Measurements from ENCODE around the gene CCS. TPM values are rescaled to one million over a fixed set of nuclear protein-coding genes. Genes with fewer than 3 reads are reported as not detected.
A peak's percentile ranks its signal among the peaks of the same experiment; 100 is the strongest.
"Not testable (repeated sequence)": the region's sequence is repeated elsewhere in the genome, so short reads cannot be mapped to it uniquely, and the experiment has no call there.

Gene CCS, protein sequence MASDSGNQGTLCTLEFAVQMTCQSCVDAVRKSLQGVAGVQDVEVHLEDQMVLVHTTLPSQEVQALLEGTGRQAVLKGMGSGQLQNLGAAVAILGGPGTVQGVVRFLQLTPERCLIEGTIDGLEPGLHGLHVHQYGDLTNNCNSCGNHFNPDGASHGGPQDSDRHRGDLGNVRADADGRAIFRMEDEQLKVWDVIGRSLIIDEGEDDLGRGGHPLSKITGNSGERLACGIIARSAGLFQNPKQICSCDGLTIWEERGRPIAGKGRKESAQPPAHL
- 10 to 100 TPM; 57.2 to 59.1 TPM for total RNA-seq
- polyA plus RNA-seq = 10 to 100 TPM; 39.2 to 53.4 (median 46.6) TPM
- total RNA-seq = 27.5 to 54.9 (median 33.6) reads per million in 6 experiments

- DNase-seq = peak; percentile 94 to 100 (median 98)
- Mint-ChIP-seq H3K9me3 (no peaks in the 10 kb centered on the region), H3K4me3 (peak within 1 kb of the TSS; percentile 88 to 100 (median 100)), H3K4me1 (peaks cover 19 to 46% (median 37%) of the 10 kb centered on the region in 4 donors), H3K27ac (peak within 1 kb of the TSS; percentile 94 to 100 (median 100)), H3K36me3 (no peaks in the 10 kb centered on the region), H3K27me3 (no peaks in the 10 kb centered on the region)
- ATAC-seq = peak; percentile 94 to 96
- POLR2A ChIA-PET = interaction anchor here (0.8 to 8.2 kb wide), 5 partner anchors 25 to 85 kb away, joined by 3 to 72 read pairs (median 18); partner anchors contain the start of genes RBM14, RBM4, RBM4B and ZDHHC24
Measured at GRCh38 chr11:66592457-66593302, at the start of gene CCS, which contains the start of gene CCDC87. Gene CCS (plus strand): TSS chr11:66593185. CDS start chr11:66593262, 77 bp downstream. Gene CCDC87 (minus strand): TSS chr11:66593063. CDS start chr11:66593015, 48 bp downstream.

GRCh38 chr11:66543263-66544107 is 49.5 kb upstream of the CCS start:
- Mint-ChIP-seq H3K9me3 (no peaks in the 10 kb centered on the region), H3K36me3 (peaks cover 0 to 38% (median 3%) of the 10 kb centered on the region in 3 donors), H3K27me3 (no peaks in the 10 kb centered on the region), H3K4me3 (peak overlapping the region; percentile 57 to 88 (median 78)), H3K27ac (peak overlapping the region; percentile 88 to 97 (median 92)), H3K4me1 (peaks cover 31 to 47% (median 43%) of the 10 kb centered on the region in 4 donors)
- DNase-seq (peak; percentile 52 to 89 (median 67)), ATAC-seq (peak; percentile 74 to 84)
- POLR2A ChIA-PET = interaction anchor here (0.6 to 3.7 kb wide), 7 partner anchors 25 to 135 kb away, joined by 3 to 41 read pairs (median 9); partner anchors contain the start of genes BBS1, CTSF, RBM14 and RBM4

- not testable (repeated sequence) for H3K27me3 Mint-ChIP-seq, H3K9me3 Mint-ChIP-seq, ATAC-seq, DNase-seq
- peak overlapping the region; percentile 71 to 96 (median 92) for H3K27ac Mint-ChIP-seq
- H3K4me1 Mint-ChIP-seq = peaks cover 36 to 47% (median 43%) of the 10 kb centered on the region in 4 donors
- peaks cover 0 to 31% (median 0%) of the 10 kb centered on the region in 3 donors for H3K36me3 Mint-ChIP-seq
- peak overlapping the region; percentile 84 to 95 (median 87) for H3K4me3 Mint-ChIP-seq
- POLR2A ChIA-PET = interaction anchor here (1.0 to 3.7 kb wide), 11 partner anchors 10 to 133 kb away, joined by 3 to 41 read pairs (median 7); partner anchors contain the start of genes CCDC87, CTSF, PELI3 and RBM14
Measured at GRCh38 chr11:66544952-66545351, 48.0 kb upstream of the CCS start.

DNA sequence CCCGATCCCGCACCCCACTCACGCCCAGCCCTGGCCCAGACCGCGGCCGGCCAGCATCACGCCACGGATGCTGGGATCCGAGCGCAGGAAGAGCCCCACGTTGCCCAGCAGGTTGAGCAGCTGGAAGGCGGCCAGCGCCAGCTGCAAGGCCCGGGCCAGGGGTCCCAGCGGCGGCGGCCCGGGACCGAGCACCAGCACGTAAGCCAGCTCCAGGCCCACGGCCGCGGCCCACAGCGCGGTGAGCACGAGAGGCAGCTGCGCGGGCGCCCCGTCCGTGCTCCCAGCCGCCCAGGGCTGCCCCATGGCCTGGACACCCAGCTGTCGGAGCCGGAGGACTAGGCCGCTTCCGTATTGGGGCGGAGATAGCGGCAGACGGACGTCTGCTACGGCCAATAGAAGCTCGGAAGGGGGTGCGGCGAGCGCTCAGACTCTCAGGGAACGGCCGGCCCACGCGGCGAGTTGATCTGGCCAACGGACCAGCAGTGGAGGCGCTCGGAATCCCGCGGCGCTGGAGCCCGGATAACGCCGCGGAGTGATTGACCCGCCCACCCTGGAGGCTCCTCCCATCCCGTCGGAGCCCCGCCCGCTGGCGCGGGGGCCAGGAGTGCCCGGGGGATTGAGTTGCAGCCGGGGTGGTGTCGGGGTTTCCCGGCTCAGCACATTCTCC is 47.2 kb upstream of the CCS start, which contains the start of gene ZDHHC24:
ZDHHC24 (minus strand) TSS at position 348 of the 667 bp plus-strand sequence; CDS start at position 303, 45 bp downstream.
- peak within 1 kb of the TSS; percentile 71 to 96 (median 92) for H3K27ac Mint-ChIP-seq
- peaks cover 36 to 47% (median 41%) of the 10 kb centered on the region in 4 donors for H3K4me1 Mint-ChIP-seq
- peak; percentile 77 to 78 for ATAC-seq
- H3K9me3 Mint-ChIP-seq = no peaks in the 10 kb centered on the region
- no peaks in the 10 kb centered on the region for H3K27me3 Mint-ChIP-seq
- peak within 1 kb of the TSS; percentile 85 to 95 (median 88) for H3K4me3 Mint-ChIP-seq
- peaks cover 0 to 24% (median 0%) of the 10 kb centered on the region in 3 donors for H3K36me3 Mint-ChIP-seq
- POLR2A ChIA-PET = interaction anchor here (1.0 to 3.7 kb wide), 18 partner anchors 9 to 132 kb away, joined by 3 to 41 read pairs (median 6); partner anchors contain the start of genes BBS1, CCDC87, CTSF and DPP3
- DNase-seq = peak; percentile 64 to 84 (median 77)

GRCh38 chr11:66546368-66546965 is 46.5 kb upstream of the CCS start, which contains the start of gene ACTN3:
Gene ACTN3 (plus strand): TSS chr11:66546903. CDS start chr11:66546938, 35 bp downstream.
- peak within 1 kb of the TSS; percentile 81 to 91 (median 86) for H3K4me3 Mint-ChIP-seq
- H3K36me3 Mint-ChIP-seq = peaks cover 0 to 18% (median 0%) of the 10 kb centered on the region in 3 donors
- H3K4me1 Mint-ChIP-seq = peaks cover 36 to 43% (median 37%) of the 10 kb centered on the region in 4 donors
- peak within 1 kb of the TSS in 8 of 10 donors; percentile 84 to 96 (median 90) for H3K27ac Mint-ChIP-seq
- DNase-seq (no peak), ATAC-seq (no peak)
- no peaks in the 10 kb centered on the region for H3K9me3 Mint-ChIP-seq
- H3K27me3 Mint-ChIP-seq = no peaks in the 10 kb centered on the region
- POLR2A ChIA-PET = interaction anchor here (1.0 to 3.7 kb wide), 16 partner anchors 11 to 132 kb away, joined by 3 to 41 read pairs (median 6); partner anchors contain the start of genes BBS1, CCDC87, CTSF and DPP3

DNA sequence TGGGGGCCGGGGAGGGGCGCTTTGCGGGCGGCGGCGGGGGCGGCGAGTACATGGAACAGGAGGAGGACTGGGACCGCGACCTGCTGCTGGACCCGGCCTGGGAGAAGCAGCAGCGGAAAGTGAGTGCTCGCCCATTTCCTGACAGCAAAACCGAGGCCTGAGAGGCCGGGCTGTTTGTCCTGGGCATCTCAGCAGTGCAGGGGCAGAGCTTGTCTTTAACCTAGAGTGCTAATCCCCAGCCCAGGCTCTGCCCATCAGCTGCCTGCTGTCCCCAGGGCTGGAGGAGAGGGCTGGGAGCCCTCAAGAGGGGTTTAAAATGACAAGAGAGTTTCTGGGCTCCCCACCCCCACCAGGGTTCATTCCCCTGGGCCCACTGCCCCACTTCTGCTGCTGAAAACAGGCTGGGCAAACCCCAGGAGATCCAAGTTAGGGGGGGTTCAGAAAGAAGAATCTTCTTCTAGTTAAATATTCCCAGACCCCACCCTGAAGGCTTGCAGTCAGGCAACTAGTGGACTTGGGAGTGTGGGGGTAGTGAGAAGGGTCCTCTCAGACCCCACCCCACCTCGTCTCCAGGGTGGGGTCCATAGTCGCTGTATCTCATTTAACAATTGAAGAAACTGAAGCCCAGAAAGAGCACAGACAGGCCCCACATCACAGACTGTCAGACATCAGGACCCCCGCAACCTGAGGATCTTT is 45.9 kb upstream of the CCS start:
- POLR2A ChIA-PET = interaction anchor here (1.2 to 3.7 kb wide), 11 partner anchors 12 to 131 kb away, joined by 4 to 41 read pairs (median 10); partner anchors contain the start of genes BBS1, CTSF, DPP3 and RBM14
- Mint-ChIP-seq H3K4me3 (peak overlapping the region; percentile 81 to 91 (median 86)), H3K27ac (peak overlapping the region in 5 of 10 donors; percentile 20 to 96 (median 88)), H3K4me1 (peaks cover 30 to 36% (median 31%) of the 10 kb centered on the region in 4 donors), H3K9me3 (no peaks in the 10 kb centered on the region), H3K27me3 (no peaks in the 10 kb centered on the region), H3K36me3 (peaks cover 0 to 12% (median 0%) of the 10 kb centered on the region in 3 donors)
- no peak for DNase-seq
- no peak for ATAC-seq

GRCh38 chr11:66547662-66548009 is 45.3 kb upstream of the CCS start:
- peak overlapping the region in 4 of 10 donors; percentile 22 to 88 (median 36) for H3K4me3 Mint-ChIP-seq
- peaks cover 0 to 6% (median 0%) of the 10 kb centered on the region in 3 donors for H3K36me3 Mint-ChIP-seq
- H3K9me3 Mint-ChIP-seq = no peaks in the 10 kb centered on the region
- peak overlapping the region in 1 of 10 donors; percentile 15 for H3K27ac Mint-ChIP-seq
- ATAC-seq (no peak), DNase-seq (no peak)
- peaks cover 24 to 31% (median 28%) of the 10 kb centered on the region in 4 donors for H3K4me1 Mint-ChIP-seq
- no peaks in the 10 kb centered on the region for H3K27me3 Mint-ChIP-seq
- POLR2A ChIA-PET = interaction anchor here (2.9 kb wide), 1 partner anchor 16 kb away, joined by 10 read pairs; no protein-coding TSS in a partner anchor

- H3K27ac Mint-ChIP-seq = peak overlapping the region in 1 of 10 donors; percentile 15
- peaks cover 21 to 28% (median 24%) of the 10 kb centered on the region in 4 donors for H3K4me1 Mint-ChIP-seq
- H3K36me3 Mint-ChIP-seq = peaks cover 0 to 3% (median 0%) of the 10 kb centered on the region in 3 donors
- no peaks in the 10 kb centered on the region for H3K9me3 Mint-ChIP-seq
- ATAC-seq (no peak), DNase-seq (no peak)
- POLR2A ChIA-PET = no interaction called here
- no peaks in the 10 kb centered on the region for H3K27me3 Mint-ChIP-seq
- peak overlapping the region in 7 of 10 donors; percentile 11 to 62 (median 25) for H3K4me3 Mint-ChIP-seq
Measured at GRCh38 chr11:66548041-66548440, 44.9 kb upstream of the CCS start.

DNA sequence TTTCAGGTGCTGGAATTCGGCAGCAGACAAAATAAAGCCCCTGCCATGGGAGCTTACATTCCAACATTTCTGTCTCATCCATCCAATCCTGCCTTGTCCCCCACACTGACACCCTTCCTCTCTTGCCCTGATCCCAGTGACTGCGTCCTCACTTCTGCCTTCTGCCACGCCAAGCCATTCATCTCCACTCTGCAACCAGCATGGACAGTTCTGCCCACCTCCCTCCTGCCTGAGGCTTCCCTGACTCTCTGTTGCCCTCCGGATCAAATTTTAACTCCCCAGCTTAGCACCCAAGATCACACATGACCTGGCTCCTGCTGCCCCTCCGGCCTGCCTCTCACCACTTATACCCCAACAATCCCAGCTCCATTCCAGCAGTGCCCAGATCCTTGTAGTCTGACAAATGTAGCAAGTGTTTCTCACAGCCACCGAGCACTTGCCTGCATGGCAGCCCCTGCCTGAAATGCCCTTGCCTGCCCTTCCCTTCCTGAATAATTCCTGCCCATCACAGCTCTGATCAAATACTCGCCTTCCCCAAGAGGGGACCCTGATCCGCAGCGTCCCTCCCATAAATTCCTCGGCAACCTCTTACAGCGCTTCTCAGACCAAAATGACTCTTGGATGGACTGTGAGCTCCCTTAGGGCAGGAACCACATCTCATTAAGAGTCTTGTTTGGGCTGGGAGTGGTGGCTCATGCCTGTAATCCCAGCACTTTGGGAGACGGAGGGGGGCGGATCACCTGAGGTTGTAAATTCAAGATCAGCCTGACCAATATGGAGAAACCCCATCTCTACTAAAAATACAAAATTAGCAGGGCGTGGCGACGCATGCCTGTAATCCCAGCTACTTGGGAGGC is 44.0 kb upstream of the CCS start:
- peak overlapping the region in 2 of 10 donors; percentile 6 to 10 for H3K27ac Mint-ChIP-seq
- no peaks in the 10 kb centered on the region for H3K36me3 Mint-ChIP-seq
- DNase-seq = no peak
- no peaks in the 10 kb centered on the region for H3K27me3 Mint-ChIP-seq
- peak overlapping the region in 4 of 10 donors; percentile 17 to 68 (median 64) for H3K4me3 Mint-ChIP-seq
- POLR2A ChIA-PET = interaction anchor here (0.6 to 0.7 kb wide), 2 partner anchors 45 to 77 kb away, joined by 3 to 4 read pairs; no protein-coding TSS in a partner anchor
- H3K4me1 Mint-ChIP-seq = peaks cover 13 to 18% (median 16%) of the 10 kb centered on the region in 4 donors
- ATAC-seq = no peak
- H3K9me3 Mint-ChIP-seq = no peaks in the 10 kb centered on the region
